Ishikawa (cell line): Measurements from ENCODE around the gene ZBTB7C.

ENCODE experiments used
- CEBPB ChIP-seq: IDR thresholded peaks from 2 replicates; pipeline ENCODE4 v1.6.1; 2012
- CREB1 ChIP-seq: IDR thresholded peaks from 2 replicates; pipeline ENCODE4 v1.6.1; 2012; ENCODE audit warnings: low read depth
- EGR1 ChIP-seq: IDR thresholded peaks from 2 replicates; pipeline ENCODE4 v1.6.1; 2012
- EP300 ChIP-seq: IDR thresholded peaks from 2 replicates; pipeline ENCODE4 v1.6.1; 2012; ENCODE audit warnings: borderline replicate concordance
- FOXM1 ChIP-seq: IDR thresholded peaks from 2 replicates; pipeline ENCODE4 v1.6.1; 2012; ENCODE audit warnings: low read depth, borderline replicate concordance
- NFIC ChIP-seq: IDR thresholded peaks from 2 replicates; pipeline ENCODE4 v1.6.1; 2012
- RAD21 ChIP-seq: IDR thresholded peaks from 2 replicates; pipeline ENCODE4 v1.6.1; 2012; ENCODE audit warnings: low read depth
- TAF1 ChIP-seq: IDR thresholded peaks from 2 replicates; pipeline ENCODE4 v1.6.1; 2012; ENCODE audit warnings: low read depth, mild to moderate bottlenecking
- TCF12 ChIP-seq: IDR thresholded peaks from 2 replicates; pipeline ENCODE4 v1.6.1; 2012; ENCODE audit warnings: low read depth
- TEAD4 ChIP-seq: IDR thresholded peaks from 2 replicates; pipeline ENCODE4 v1.6.1; 2012
- YY1 ChIP-seq: IDR thresholded peaks from 2 replicates; pipeline ENCODE4 v1.6.1; 2012; ENCODE audit warnings: low read depth
- ZBTB7A ChIP-seq: IDR thresholded peaks from 2 replicates; pipeline ENCODE4 v1.6.1; 2012; ENCODE audit warnings: low read depth
- TF ChIP-seq, protein P1 (sequence below): IDR thresholded peaks from 2 replicates; pipeline ENCODE4 v1.6.1; 2012
- TF ChIP-seq, protein P2 (sequence below): IDR thresholded peaks from 2 replicates; pipeline ENCODE4 v1.6.1; 2012; ENCODE audit warnings: low read depth, mild to moderate bottlenecking
- TF ChIP-seq, protein P3 (sequence below): IDR thresholded peaks from 2 replicates; pipeline ENCODE4 v1.6.1; 2012

Gene ZBTB7C

DNA sequence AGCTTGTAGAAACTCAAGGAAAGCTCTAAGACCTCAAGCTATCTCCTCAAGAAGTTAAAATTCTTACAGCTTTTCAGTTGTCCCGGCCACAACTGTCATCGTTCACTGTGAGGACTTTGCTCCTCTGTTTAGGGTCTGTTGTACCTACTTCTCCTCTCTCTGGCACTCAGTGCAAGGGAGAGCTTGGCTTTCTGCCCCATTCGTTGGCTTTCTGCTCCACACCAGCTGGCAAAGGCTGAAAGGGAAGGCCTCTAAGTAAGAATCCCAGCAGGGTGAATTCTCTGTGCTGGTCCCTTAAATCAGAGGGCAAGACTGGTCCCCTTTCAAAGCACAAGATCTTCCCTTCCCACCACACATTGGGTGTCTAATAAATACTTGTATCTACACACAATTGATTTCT, 17.3 kb downstream of the ZBTB7C start:
- TF ChIP-seq TAF1 (no peak), NFIC (no peak), CEBPB (no peak), RAD21 (no peak), EP300 (no peak), TCF12 (no peak), EGR1 (no peak), FOXM1 (no peak), CREB1 (no peak), ZBTB7A (no peak), YY1 (no peak), TEAD4 (no peak)
- TF ChIP-seq, protein P1, sequence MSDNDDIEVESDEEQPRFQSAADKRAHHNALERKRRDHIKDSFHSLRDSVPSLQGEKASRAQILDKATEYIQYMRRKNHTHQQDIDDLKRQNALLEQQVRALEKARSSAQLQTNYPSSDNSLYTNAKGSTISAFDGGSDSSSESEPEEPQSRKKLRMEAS, result no peak
- TF ChIP-seq, protein P2, sequence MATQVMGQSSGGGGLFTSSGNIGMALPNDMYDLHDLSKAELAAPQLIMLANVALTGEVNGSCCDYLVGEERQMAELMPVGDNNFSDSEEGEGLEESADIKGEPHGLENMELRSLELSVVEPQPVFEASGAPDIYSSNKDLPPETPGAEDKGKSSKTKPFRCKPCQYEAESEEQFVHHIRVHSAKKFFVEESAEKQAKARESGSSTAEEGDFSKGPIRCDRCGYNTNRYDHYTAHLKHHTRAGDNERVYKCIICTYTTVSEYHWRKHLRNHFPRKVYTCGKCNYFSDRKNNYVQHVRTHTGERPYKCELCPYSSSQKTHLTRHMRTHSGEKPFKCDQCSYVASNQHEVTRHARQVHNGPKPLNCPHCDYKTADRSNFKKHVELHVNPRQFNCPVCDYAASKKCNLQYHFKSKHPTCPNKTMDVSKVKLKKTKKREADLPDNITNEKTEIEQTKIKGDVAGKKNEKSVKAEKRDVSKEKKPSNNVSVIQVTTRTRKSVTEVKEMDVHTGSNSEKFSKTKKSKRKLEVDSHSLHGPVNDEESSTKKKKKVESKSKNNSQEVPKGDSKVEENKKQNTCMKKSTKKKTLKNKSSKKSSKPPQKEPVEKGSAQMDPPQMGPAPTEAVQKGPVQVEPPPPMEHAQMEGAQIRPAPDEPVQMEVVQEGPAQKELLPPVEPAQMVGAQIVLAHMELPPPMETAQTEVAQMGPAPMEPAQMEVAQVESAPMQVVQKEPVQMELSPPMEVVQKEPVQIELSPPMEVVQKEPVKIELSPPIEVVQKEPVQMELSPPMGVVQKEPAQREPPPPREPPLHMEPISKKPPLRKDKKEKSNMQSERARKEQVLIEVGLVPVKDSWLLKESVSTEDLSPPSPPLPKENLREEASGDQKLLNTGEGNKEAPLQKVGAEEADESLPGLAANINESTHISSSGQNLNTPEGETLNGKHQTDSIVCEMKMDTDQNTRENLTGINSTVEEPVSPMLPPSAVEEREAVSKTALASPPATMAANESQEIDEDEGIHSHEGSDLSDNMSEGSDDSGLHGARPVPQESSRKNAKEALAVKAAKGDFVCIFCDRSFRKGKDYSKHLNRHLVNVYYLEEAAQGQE, result no peak
- TF ChIP-seq, protein P3, sequence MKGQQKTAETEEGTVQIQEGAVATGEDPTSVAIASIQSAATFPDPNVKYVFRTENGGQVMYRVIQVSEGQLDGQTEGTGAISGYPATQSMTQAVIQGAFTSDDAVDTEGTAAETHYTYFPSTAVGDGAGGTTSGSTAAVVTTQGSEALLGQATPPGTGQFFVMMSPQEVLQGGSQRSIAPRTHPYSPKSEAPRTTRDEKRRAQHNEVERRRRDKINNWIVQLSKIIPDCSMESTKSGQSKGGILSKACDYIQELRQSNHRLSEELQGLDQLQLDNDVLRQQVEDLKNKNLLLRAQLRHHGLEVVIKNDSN, result no peak

DNA sequence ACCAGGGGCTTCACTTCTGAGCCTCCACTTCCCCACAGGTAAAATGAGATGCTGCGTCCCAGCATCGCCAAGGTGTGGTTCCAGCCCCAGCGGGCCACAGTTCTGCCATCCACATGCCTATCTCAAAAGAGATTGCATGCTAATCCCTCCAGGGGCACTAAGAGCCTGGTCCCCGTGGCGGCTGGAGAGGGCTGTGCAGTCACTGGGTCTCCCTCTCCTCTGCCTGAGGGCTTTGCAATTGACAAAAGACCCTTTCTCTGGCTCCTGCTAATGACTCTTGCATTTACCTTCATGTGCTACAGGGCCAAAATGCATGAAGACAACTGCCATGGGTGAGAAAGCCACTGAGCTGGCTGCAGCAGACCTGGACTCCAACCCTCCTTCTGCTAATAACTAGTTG, 18.5 kb downstream of the ZBTB7C start:
- TF ChIP-seq, protein P3, result no peak
- TF ChIP-seq EGR1 (no peak), CEBPB (no peak)
- TF ChIP-seq, protein P1, result no peak

DNA sequence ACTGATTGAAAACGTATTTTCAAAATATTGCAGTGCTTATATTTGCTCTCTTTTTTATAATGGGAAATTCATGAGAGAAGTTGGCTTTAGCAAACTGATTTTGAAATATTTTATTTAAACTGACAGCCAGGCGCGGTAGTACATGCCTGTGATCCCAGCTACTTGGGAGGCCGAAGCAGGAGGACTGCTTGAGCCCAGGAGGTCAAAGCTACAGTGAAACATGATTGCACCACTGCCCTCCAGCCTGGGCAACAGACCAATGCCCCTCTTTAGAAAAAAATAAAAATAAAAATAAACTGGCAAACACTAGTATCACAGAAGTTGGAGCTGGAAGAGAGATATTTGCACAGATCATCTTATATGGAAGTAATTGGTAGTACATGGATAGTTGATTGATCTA, 20.7 kb downstream of the ZBTB7C start:
- TF ChIP-seq TCF12 (no peak), FOXM1 (no peak), ZBTB7A (no peak), TAF1 (no peak), YY1 (no peak), EP300 (no peak), EGR1 (no peak), TEAD4 (no peak), CREB1 (no peak), CEBPB (no peak), RAD21 (no peak), NFIC (no peak)
- TF ChIP-seq, protein P2, result no peak
- TF ChIP-seq, protein P3, result no peak
- TF ChIP-seq, protein P1, result no peak

DNA sequence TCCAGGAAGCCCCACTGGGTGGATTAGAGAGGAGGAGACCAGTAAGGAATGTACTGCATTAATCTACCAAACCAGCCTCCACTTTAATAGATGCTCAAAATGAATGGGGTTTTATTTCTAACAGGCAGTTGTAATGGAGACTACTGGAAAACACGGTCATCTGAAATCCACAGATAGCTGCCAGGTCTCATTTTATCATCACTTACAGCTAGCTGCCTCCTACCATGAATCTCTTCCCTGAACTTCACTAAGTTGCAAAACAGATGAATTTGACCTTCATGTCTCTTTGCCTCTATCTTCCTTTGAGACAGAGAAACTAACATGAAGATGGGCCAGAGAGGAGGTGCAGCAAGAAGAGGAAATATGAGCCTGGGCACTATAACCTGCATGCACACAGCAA, 21.9 kb downstream of the ZBTB7C start:
- TF ChIP-seq YY1 (no peak), EP300 (no peak), ZBTB7A (no peak), TEAD4 (no peak), TAF1 (no peak), CEBPB (no peak), NFIC (no peak), RAD21 (no peak)
- TF ChIP-seq, protein P3, result no peak
- TF ChIP-seq, protein P2, result no peak
- TF ChIP-seq, protein P1, result no peak
